GM15510 (cell line): ENCODE results near the gene PHACTR1.

ENCODE experiments used
- POLR2A ChIP-seq: IDR thresholded peaks from 3 replicates; pipeline ENCODE4 v1.6.1; 2011; ENCODE audit warnings: borderline replicate concordance; ENCODE audit not compliant: insufficient read length; ENCODE audit errors: extremely low read depth

Gene PHACTR1

GRCh38 chr6:13103169-13103568, 386.6 kb downstream of the PHACTR1 start:
- TF ChIP-seq POLR2A, result no peak

DNA sequence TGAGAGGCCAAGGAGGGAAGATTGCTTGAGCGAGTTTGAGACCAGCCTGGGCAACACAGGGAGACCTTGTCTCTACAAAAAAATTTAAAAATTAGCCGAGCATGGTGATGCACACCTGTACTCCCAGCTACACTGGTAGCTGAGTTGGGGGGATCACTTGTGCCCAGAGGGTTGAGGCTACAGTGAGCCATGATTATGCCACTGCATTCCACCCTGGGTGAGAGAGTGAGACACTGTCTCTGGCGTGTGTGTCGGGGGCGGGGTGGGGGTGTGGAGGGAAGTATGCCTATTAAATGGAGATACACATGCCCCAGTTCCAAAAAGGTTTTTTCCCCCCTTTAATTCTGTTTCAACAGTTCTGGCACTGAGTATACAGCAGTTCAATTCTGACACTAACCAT, 388.6 kb downstream of the PHACTR1 start:
- TF ChIP-seq POLR2A, result no peak

DNA sequence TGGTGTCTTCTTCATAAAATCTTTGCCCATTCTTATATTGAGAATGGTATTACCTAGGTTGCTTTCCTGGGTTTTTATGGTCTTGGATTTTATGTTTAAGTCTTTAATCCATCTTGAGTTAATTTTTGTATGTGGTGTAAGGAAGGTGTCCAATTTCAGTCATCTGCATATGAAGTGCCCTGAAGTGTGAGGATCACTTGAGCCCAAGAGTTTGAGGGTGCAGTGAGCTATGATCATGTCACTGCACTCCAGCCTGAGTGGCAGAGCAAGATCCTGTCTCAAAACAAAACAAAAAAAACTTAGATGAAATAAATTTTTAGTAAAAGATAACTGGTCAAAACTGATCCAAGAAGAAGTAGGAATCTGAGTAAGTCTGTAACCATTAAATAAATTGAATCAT, 396.4 kb downstream of the PHACTR1 start:
- no peak for TF ChIP-seq POLR2A

- TF ChIP-seq POLR2A, result no peak
These were observed 396.8 kb downstream of the PHACTR1 start for GRCh38 chr6:13113376-13113775.

DNA sequence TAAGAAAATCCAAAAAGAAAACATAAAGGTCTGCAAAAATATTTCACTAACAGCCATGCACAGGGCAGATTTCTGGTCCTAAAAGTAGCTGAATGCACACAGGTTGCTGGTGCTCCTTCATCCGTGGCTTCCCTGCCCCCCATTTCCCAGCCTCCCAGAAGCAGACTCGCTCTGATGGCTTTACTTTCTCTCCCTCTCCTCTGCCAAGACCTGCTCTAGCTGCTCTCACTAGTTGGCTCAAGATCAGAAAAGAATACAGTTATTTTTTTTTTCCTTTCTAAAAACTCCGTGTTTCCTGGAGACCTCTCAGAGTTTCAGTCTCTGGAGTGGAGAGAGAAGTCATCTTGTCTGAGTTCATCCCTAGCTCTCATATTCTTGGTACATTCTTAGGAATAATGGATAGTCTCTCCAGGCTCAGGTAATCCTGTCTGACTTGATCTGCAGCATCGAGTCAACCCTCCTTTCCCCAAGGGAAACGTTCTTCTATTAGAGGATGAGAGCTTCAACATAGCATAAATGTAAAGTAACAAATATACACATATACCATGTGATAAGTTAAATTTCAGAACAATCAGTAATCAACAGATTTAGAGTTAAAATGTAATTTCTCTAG, 397.5 kb downstream of the PHACTR1 start:
- no peak for TF ChIP-seq POLR2A

- TF ChIP-seq POLR2A, result no peak
These were observed 399.6 kb downstream of the PHACTR1 start for GRCh38 chr6:13116155-13116554.

DNA sequence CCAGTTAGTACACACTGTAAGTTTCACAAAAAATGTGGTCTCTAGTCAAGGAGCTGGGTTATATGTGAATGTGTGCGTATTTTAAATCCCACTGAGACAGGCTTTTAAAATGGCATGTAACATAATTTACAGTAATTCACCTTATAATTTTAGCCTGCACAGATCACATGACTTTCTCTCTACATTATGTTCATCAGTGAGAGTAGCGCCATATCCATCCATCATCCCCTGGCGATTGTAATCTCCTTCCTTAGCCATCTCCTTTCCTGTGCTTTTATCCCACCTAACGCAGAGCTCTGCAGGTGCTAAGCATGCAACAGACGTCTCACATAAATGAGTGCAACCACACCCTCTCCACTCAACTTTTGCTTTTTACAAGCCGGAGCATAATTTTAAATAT, 401.0 kb downstream of the PHACTR1 start:
- TF ChIP-seq POLR2A, result no peak

GRCh38 chr6:13119549-13119948, 403.0 kb downstream of the PHACTR1 start:
- no peak for TF ChIP-seq POLR2A

DNA sequence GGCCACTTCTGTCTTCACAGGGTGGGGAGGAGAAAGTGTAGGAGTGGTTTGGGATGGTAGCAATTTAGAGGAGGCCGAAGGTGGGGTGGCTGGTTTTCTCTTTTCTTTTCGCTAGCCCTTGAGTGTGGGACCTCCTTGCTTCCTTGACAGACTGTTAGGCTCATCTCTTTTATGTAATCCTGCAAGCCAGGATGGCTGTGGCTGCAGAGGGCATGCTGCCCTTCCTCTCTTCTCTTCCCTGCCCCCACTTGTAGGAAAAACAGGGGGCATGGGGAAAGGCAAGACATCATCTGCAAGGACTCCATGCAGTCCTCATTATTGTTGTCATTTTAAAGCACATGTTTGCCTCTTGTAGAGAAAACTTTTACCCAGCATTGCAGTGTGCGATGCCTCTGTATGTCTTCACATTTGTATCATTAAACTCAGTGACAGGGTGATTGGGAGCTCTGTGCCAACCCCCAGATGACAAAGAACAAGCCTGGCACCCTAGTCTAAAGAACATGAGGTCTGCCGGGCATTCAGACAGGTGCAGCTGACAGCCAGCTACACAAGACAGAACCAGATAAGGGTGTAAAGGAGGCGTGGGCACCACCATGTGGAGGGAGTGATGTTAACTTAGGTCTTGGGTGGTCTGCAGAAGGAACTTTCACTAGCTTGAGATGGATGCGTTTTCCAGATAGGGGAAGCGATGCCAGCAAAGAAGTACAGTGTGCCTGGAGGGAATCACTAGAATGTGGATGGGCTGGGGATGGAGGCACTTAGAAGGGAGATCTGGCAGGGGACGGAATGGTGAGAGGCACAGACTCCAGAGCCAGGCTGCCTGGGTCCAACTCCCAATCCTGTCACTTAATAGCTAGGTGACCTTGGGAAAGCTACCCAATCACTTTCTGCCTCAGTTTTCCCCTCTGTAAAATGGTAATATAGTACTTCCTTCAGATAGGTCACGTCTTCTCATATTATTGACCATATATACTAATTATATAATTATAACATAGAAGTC, 404.2 kb downstream of the PHACTR1 start:
- no peak for TF ChIP-seq POLR2A

DNA sequence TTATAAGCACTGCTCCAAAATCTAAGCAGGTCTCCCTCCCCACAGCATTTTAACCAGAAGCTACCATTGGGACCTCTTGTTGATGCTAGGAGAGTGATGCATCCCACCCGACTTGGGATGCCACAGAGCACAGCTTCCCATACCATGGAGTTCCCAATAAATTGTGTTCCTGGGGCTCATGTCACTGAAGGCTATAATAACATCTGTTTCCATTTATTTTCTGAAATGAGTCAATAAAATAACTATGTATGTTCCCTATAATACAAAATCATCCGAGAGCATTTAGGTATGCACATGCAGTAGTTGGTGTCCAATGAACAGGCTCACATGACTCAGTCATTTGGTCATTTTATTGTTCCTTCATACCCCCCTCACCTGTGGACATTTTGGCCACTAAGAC, 407.6 kb downstream of the PHACTR1 start:
- TF ChIP-seq POLR2A, result no peak

- TF ChIP-seq POLR2A, result no peak
These were observed 409.3 kb downstream of the PHACTR1 start for GRCh38 chr6:13125841-13126240.

DNA sequence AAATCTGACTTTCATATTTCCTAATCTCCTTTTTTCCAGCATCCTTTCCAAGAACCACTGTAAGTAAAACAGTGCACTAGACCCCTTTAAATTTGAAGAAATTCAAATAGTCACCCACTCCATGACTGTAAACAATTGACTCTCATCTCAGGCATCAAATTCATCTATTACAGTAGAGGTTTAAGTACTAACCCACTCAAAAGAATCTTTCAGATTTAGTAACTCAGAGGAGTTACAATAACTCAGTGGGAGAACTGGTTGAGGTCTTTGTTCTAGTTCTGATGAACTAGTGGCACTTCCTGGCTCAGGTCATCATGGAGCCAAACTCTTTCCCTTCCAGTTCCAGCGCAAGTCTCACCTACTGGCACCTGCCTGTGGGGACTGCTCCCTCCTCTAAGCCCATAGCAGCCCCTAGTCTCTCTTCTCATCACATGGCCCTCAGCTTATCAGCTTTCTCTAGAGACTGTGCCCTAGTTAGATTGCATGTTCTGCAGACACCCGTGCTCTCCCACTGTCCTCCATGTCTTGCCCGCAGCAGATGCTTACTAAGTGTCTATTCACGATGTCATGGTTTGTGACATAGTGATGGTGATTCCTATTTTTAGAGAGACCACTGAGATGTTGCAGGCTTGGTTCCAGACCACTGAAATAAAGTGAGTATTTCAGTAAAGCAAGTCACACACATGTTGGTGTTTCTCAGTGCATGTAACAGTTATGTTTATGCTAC, 415.5 kb downstream of the PHACTR1 start:
- no peak for TF ChIP-seq POLR2A

DNA sequence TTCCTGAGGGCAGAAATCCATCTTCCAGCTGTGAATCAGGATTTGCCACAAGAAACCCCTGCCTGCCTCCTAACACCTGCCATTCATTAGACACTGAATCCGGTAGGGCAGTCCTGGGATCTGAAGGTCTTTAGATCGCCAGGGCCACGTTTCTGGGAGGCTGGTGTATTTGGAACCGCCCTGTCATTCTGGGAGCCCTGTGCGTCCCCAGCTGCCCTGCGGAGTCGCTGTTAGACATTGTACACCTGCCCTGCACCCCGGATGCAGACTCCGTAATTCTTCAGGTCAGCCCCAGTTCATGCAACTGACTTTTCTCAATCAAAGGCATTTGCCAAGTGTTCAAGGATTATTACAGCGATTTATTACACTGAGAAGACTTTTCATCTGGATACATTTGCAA, 418.6 kb downstream of the PHACTR1 start:
- TF ChIP-seq POLR2A, result no peak

- no peak for TF ChIP-seq POLR2A
These were observed 422.6 kb downstream of the PHACTR1 start for GRCh38 chr6:13139119-13139518.

DNA sequence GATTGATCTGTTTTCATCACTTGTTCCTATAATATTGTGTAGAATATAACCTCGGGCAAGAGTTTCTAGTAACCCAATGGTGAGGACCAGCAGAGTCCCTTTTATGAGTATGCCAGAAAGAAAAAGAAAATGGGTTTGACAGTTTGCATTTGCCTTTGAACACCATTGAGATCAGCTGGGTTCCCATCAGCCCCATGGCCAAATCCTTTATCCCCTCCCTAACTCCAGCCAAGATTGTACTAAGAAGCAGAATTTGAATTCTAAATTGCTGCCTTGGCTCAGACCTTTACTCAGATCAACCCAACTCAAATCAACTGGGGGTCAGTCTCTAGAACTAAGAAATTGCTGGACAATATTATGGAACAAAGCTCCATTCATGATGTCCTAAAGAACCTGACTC, 424.4 kb downstream of the PHACTR1 start:
- TF ChIP-seq POLR2A, result no peak

- no peak for TF ChIP-seq POLR2A
These were observed 424.8 kb downstream of the PHACTR1 start for GRCh38 chr6:13141387-13141786.

DNA sequence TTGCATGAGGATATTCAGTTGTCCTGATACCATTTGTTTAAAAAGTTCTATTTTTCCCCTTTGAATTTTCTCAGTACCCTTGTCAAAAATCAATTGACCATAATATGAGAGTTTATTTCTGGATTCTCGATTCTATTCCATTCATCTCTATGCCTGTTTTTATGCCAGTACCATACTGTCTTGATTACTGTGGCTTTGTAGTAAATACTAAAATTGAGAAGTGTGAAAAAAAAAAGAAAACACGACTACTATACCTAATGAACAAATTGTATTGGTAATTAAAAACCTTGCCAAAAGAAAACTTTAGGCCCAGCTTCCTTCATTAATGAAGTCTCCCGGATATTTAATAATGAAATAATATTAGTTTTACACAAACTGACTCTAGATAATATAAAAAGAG, 426.0 kb downstream of the PHACTR1 start:
- TF ChIP-seq POLR2A, result no peak
